Ovary (tissue), 10 donors: ENCODE data around the gene OR2AP1. TPM values are rescaled to one million over a fixed set of nuclear protein-coding genes. Genes with fewer than 3 reads are reported as not detected.
"Not testable (repeated sequence)": the region's sequence is repeated elsewhere in the genome, so short reads cannot be mapped to it uniquely, and the experiment has no call there.

Experiments used
- DNase-seq, 5 donors: peaks; one replicate each; pipeline ENCODE4 v3.0.0-alpha.2; 2019 to 2020
- H3K27ac ChIP-seq, 2 donors: fragments of 200-600 bp; one replicate each; pipeline versions ENCODE4 v1.5.1 to v1.8.0; 2019 to 2022
- H3K27me3 ChIP-seq: fragments of 200-600 bp; one replicate; pipeline ENCODE4 v1.8.0; 2022
- H3K36me3 ChIP-seq: fragments of 200-600 bp; sonication (generic); one replicate; pipeline ENCODE4 v1.5.1; 2019
- H3K4me1 ChIP-seq: one replicate; pipeline ENCODE4 v1.8.1; 2013; ENCODE audit warnings: mild to moderate bottlenecking, moderate library complexity; ENCODE audit not compliant: insufficient read depth
- H3K4me3 ChIP-seq: fragments of 200-600 bp; sonication (generic); one replicate; pipeline ENCODE4 v1.5.1; 2017
- H3K9me3 ChIP-seq, 2 donors: fragments of 200-600 bp in 1 of 2; sonication (generic) in 1 of 2; one replicate each; pipeline versions ENCODE4 v1.5.1 to v1.8.1; 2013 to 2019; ENCODE audit warnings: mild to moderate bottlenecking in 1 of 2, moderate library complexity in 1 of 2
- EP300 ChIP-seq: sonication (generic); formaldehyde crosslinking; IDR thresholded peaks from one replicate; pipeline ENCODE4 v1.6.1; 2017; ENCODE audit warnings: antibody characterized with exemption
- POLR2A ChIP-seq: fragments of 450-650 bp; IDR thresholded peaks from one replicate; pipeline ENCODE4 v1.6.1; 2017; ENCODE audit warnings: antibody characterized with exemption, mild to moderate bottlenecking, moderate library complexity
- WGBS, 3 donors: extraction: QIAGEN DNeasy Blood & Tissue Kit in 1 of 3; methylation state at CpG; one replicate each; pipeline versions ENCODE4 v1.1.5 to v1.1.7; 2013 to 2017; 5-methylcytosine and 5-hydroxymethylcytosine counted together
- intact Hi-C, 4 donors: fragments of 100-400 bp; cut with DNase I; formaldehyde crosslinking; loops; one replicate each; pipeline versions ENCODE4 v1.11.0 to v1.15.1; 2022 to 2023
- long read RNA-seq, 3 donors: library from polyadenylated mRNA in 2 of 3; unstranded in 2 of 3; transcript quantifications; one replicate each; pipeline ENCODE4 v2.0.0 and lab custom pipeline, GENCODE V29; 2021 to 2026
- polyA plus RNA-seq, 2 donors: library from polyadenylated mRNA; stranded (reverse); fragments of 200-250 nt in 1 of 2; fragments of 350-450 nt in 1 of 2; fragmentation: Illumina TruSeq in 1 of 2; extraction: RNeasy Lipid Tissue Mini Kit (QIAGEN cat#74804) in 1 of 2; gene quantifications; one replicate each; pipeline ENCODE4 v1.2.3, GENCODE V29; 2013 to 2014
- total RNA-seq, 7 donors: library from RNA; depleted of rRNA in 2 of 7; stranded (reverse); fragments of >200 nt in 2 of 7; fragmentation: NEBNext Ultra II Directional in 3 of 7; extraction: Animal tissue kit (Norgen Biotek cat#: 25700) in 3 of 7; gene quantifications; one replicate each; pipeline versions ENCODE4 v1.1.0 to v1.2.4, GENCODE V29; 2016 to 2023
- TF ChIP-seq, protein P1 (sequence below), 3 donors: fragments of 450-650 bp in 2 of 3; fragments of 200-600 bp in 1 of 3; IDR thresholded peaks; one replicate each; pipeline versions ENCODE4 v1.5.1 to v1.8.0; 2016 to 2022; ENCODE audit warnings: antibody characterized with exemption in 3 of 3, mild to moderate bottlenecking in 1 of 3
- donor health status: DM: no; HTN: no; CAD: no; lungs with moderate emphysema.
- donor health status: DM: no; HTN: no; CAD: no.
- donor health status: Bipolar disorder and iron deficiency.
- donor health status: DM: yes; HTN: yes; CAD: no.
- donor health status: DM: no; HTN: no; CAD: no.
- donor health status: DM: yes; HTN: yes; CAD: no.

OR2AP1 gene
- total RNA-seq: not detected
- not detected for polyA plus RNA-seq
- long read RNA-seq, donor 1: 0 reads
- long read RNA-seq, donor 2, partial matches to known transcripts: 0 of 1 reads
- long read RNA-seq, donor 2, other reads (novel, unspliced or antisense): 0 of 1 reads
- long read RNA-seq, donor 3: 0 reads

DNA sequence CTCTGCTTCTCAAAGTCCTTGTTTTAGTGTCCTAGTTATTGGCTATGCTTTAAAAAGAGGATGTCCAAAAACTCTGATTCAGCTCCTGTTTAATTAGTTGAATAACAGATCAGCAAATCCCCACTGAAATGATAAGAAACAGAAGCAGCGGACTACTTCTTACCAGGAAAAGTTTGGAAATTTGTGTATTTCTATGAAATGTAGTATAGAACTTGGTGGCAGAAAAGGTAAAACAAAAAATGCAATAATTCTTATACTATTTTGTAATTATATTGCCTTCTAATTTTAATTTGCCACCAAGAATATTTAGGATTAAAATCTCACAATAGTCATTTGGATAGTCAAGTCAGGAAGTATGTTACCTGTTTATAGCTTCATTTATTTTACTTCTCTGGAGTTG lies at the start of gene OR2AP1:
OR2AP1 (plus strand) TSS at position 301 of the 400 bp plus-strand sequence. CDS start 1,947 bp downstream, outside the sequence.
- Histone ChIP-seq H3K9me3 (peaks cover 0 to 6% of the 10 kb centered on the region in 2 donors), H3K36me3 (no peaks in the 10 kb centered on the region), H3K27me3 (no peaks in the 10 kb centered on the region), H3K27ac (no peak within 1 kb of the TSS), H3K4me3 (no peak within 1 kb of the TSS), H3K4me1 (no peaks in the 10 kb centered on the region)
- intact Hi-C loops: no loop called here
- TF ChIP-seq EP300 (no peak), POLR2A (no peak)
- TF ChIP-seq, protein P1, sequence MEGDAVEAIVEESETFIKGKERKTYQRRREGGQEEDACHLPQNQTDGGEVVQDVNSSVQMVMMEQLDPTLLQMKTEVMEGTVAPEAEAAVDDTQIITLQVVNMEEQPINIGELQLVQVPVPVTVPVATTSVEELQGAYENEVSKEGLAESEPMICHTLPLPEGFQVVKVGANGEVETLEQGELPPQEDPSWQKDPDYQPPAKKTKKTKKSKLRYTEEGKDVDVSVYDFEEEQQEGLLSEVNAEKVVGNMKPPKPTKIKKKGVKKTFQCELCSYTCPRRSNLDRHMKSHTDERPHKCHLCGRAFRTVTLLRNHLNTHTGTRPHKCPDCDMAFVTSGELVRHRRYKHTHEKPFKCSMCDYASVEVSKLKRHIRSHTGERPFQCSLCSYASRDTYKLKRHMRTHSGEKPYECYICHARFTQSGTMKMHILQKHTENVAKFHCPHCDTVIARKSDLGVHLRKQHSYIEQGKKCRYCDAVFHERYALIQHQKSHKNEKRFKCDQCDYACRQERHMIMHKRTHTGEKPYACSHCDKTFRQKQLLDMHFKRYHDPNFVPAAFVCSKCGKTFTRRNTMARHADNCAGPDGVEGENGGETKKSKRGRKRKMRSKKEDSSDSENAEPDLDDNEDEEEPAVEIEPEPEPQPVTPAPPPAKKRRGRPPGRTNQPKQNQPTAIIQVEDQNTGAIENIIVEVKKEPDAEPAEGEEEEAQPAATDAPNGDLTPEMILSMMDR (IDR thresholded peaks at IDR 0.05): no peak
- no peak for DNase-seq
- 75 to 86% (median 80%) methylated on average over 1 of the region's 1 CpG for WGBS, 3 donors

DNA sequence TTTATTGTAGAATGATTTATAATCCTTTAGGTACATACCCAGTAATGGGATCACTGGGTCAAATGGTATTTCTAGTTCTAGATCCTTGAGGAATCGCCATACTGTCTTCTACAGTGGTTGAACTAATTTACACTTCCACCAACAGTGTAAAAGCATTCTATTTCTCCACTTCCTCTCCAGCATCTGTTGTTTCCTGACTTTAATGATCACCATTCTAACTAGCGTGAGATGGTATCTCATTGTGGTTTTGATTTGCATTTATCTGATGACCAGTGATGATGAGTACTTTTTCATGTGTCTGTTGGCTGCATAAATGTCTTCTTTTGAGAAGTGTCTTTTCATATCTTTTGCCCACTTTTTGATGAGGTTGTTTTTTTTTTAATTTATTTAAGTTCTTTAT lies 24.0 kb upstream of the OR2AP1 start:
- DNase-seq, intact Hi-C loops, H3K4me1 ChIP-seq, H3K4me3 ChIP-seq, H3K9me3 ChIP-seq, H3K27ac ChIP-seq, H3K36me3 ChIP-seq, H3K27me3 ChIP-seq: not testable (repeated sequence)
- 72 to 82% (median 80%) methylated on average over 2 of the region's 2 CpGs for WGBS, 3 donors

DNA sequence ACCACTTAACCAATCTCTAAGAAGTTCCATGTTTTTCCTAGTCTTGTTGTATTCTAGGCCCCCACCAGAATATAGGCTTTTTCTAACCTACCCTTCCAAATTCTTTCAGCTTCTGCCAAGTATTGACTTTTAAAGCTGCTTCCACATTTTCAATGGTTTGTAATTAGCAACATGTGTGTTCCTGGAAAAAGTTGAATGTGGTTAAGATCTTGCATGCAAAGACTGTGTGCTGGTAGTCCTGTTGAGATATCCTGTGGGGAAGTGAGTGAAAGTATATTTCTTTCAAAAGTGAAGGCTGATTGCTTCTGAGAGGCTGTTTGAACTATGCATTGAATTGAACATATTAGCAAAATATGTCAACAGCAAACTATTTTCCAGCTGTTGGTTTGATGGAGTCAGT lies 23.5 kb upstream of the OR2AP1 start:
- Histone ChIP-seq H3K36me3 (no peaks in the 10 kb centered on the region), H3K4me3 (no peak overlapping the region), H3K4me1 (no peaks in the 10 kb centered on the region), H3K9me3 (no peaks in the 10 kb centered on the region), H3K27ac (no peak overlapping the region), H3K27me3 (no peaks in the 10 kb centered on the region)
- no peak for DNase-seq
- TF ChIP-seq EP300: no peak
- TF ChIP-seq POLR2A: no peak
- TF ChIP-seq, protein P1 (IDR thresholded peaks at IDR 0.05): no peak
- intact Hi-C loops: no loop called here

DNA sequence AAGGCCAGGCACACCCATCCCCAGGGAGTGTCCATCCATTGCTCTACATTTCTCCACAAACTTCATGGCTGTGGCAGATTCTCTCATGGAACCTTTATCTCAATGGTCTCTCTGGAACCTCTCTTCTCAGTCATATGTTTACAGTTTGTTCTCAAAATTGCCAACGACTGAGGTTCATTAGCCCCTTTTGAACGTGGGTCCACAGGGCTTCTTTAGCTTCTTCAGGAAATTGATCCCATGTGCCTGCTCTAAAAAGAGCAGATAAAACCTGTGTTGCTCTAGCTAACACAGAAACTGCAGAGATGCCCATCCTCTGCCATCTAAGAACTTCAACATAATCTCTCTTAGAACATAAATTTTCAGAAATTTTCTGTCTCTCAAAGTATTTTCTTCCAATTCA lies 23.0 kb upstream of the OR2AP1 start, which contains the start of gene OR6C4:
OR6C4 (plus strand) TSS at position 301 of the 400 bp plus-strand sequence. CDS start 1,625 bp downstream, outside the sequence.
- Histone ChIP-seq H3K27me3 (no peaks in the 10 kb centered on the region), H3K36me3 (no peaks in the 10 kb centered on the region), H3K27ac (no peak within 1 kb of the TSS), H3K4me3 (no peak within 1 kb of the TSS), H3K4me1 (no peaks in the 10 kb centered on the region), H3K9me3 (no peaks in the 10 kb centered on the region)
- 27 to 40% (median 39%) methylated on average over 2 of the region's 2 CpGs for WGBS, 3 donors
- intact Hi-C loops: no loop called here
- no peak for DNase-seq
- TF ChIP-seq POLR2A: no peak
- TF ChIP-seq EP300: no peak
- TF ChIP-seq, protein P1 (IDR thresholded peaks at IDR 0.05): no peak

DNA sequence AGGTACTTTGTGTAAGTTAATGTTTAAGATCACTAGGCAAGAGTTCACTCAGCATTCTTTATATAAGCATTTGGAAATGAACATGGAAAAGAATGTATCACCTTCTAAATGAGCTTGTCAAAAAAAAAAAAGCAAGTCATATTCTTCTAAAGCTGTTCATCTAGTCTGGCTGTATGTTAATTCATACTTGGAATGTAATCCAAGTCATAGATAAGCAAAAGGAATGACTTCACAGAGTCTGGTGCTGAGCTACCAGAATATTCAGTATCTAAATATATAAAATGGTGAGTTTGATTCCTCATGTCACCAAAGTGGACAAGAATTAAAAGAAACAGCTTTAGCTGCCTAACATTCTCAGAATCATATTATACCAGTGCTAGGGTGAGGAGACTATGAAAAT lies 18.0 kb upstream of the OR2AP1 start:
- no peaks in the 10 kb centered on the region for H3K36me3 ChIP-seq
- TF ChIP-seq POLR2A: no peak
- TF ChIP-seq, protein P1 (IDR thresholded peaks at IDR 0.05): no peak
- TF ChIP-seq EP300: no peak
- H3K4me1 ChIP-seq: no peaks in the 10 kb centered on the region
- no peaks in the 10 kb centered on the region for H3K27me3 ChIP-seq
- no peak overlapping the region for H3K27ac ChIP-seq
- no peak for DNase-seq
- H3K4me3 ChIP-seq: no peak overlapping the region
- intact Hi-C loops: no loop called here
- H3K9me3 ChIP-seq: peaks cover 0 to 3% of the 10 kb centered on the region in 2 donors

DNA sequence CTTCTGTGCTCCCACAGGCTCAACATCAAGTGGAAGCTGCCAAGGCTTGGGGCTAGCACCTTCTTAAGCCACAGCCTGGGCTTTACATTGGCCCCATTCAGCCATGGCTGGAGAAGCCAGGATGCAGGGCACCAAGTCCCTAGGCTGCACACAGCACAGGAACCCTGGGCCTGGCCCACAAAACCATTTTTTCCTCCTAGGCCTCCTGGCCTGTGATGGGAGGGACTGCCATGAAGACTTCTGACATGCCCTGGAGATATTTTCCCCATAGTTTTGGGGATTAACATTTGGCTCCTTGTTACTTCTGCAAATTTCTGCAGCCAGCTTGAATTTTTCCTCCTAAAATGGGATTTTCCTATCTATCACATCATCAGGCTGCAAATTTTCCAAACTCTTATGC lies 2.2 kb upstream of the OR2AP1 start:
- H3K27me3 ChIP-seq, H3K36me3 ChIP-seq, DNase-seq, H3K9me3 ChIP-seq, H3K4me3 ChIP-seq, H3K27ac ChIP-seq, intact Hi-C loops, H3K4me1 ChIP-seq: not testable (repeated sequence)

DNA sequence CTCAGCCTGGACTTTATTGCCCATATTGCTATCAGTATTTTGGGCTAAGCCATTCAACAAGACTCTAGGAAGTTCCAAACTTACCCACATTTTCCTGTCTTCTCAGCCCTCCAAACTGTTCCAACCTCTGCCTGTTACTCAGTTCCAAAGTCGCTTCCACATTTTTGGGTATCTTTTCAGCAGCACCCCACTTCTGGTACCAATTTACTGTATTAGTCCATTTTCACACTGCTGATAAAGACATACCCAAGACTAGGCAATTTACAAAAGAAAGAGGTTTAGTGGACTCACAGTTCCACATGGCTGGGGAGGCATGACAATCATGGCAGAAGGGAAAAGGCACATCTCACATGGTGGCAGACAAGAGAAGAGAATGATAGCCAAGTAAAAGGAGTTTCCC lies 1.6 kb upstream of the OR2AP1 start:
- H3K36me3 ChIP-seq, H3K4me1 ChIP-seq, H3K27me3 ChIP-seq, H3K27ac ChIP-seq, DNase-seq, intact Hi-C loops, H3K9me3 ChIP-seq, H3K4me3 ChIP-seq: not testable (repeated sequence)
- 93 to 97% (median 93%) methylated on average over 1 of the region's 1 CpG for WGBS, 3 donors
